T-helper 2 cell treated with Interferon-gamma antibody and Interleukin-4, amounts not matched to agents 5 μg/mL and 100 μg/mL, for 36 hours (primary cell): ENCODE results near the gene CUL2.
A peak's percentile ranks its signal among the peaks of the same experiment; 100 is the strongest.
"Not testable (repeated sequence)": the region's sequence is repeated elsewhere in the genome, so short reads cannot be mapped to it uniquely, and the experiment has no call there.

ENCODE experiments used
- DNase-seq: peaks from one replicate; pipeline ENCODE4 v3.0.0; 2021; ENCODE audit warnings: low spot score
- H3K27ac Mint-ChIP-seq: one replicate; pipeline ENCODE4 v1.8.0; 2021; ENCODE audit warnings: mild to moderate bottlenecking, mixed read lengths
- H3K27me3 Mint-ChIP-seq: one replicate; pipeline ENCODE4 v1.8.0; 2021; ENCODE audit warnings: low read depth, mixed read lengths
- H3K36me3 Mint-ChIP-seq: one replicate; pipeline ENCODE4 v1.8.0; 2021; ENCODE audit warnings: low read depth, mixed read lengths
- H3K4me1 Mint-ChIP-seq: one replicate; pipeline ENCODE4 v1.8.0; 2021; ENCODE audit warnings: low read depth, mixed read lengths
- H3K4me3 Mint-ChIP-seq: one replicate; pipeline ENCODE4 v1.8.0; 2022; ENCODE audit warnings: mild to moderate bottlenecking, moderate library complexity, mixed read lengths
- H3K9me3 Mint-ChIP-seq: one replicate; pipeline ENCODE4 v1.8.0; 2021; ENCODE audit warnings: mixed read lengths

CUL2 gene

DNA sequence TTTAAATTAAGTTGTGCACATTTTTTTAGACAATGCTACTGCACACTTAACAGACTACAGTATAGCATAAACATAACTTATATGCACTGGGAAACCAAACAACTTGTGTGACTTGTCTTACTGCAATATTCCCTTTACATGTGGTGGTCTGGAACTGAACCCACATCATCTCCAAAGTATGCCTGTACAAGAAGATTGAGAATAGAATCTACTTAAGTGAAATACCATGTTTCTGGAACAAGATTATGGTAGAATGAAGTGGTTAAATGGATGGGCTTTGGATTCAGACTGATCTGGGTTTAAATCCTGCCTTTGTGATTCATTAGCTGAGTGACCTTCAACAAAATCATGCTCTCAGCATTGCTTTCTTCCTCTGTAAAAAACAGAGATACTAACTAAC is 30.7 kb downstream of the CUL2 start:
- Mint-ChIP-seq H3K36me3 (peaks cover 31% of the 10 kb centered on the region), H3K4me3 (no peak overlapping the region), H3K27ac (no peak overlapping the region), H3K9me3 (no peaks in the 10 kb centered on the region), H3K4me1 (peaks cover 5% of the 10 kb centered on the region), H3K27me3 (no peaks in the 10 kb centered on the region)
- no peak for DNase-seq

DNA sequence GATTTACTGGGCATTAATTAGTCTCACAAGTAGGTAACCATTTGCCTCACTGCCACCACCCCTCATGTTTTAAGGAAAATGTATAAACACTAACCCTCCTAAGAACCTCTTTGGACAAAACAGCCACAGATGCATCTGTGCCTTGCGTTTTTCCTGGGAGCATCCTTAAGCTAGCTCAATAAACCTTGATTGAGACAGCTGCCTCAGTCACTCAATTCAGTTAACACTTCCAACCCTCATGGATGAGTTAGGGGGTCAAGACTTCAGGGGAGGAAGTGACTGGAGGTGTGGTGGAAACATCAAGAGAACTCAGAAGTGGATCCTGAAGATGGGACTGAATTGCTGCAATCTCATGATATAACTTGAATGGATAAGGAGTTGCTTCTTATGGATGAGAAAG is 31.5 kb downstream of the CUL2 start:
- no peak overlapping the region for H3K4me3 Mint-ChIP-seq
- no peak for DNase-seq
- peaks cover 34% of the 10 kb centered on the region for H3K36me3 Mint-ChIP-seq
- no peaks in the 10 kb centered on the region for H3K27me3 Mint-ChIP-seq
- H3K9me3 Mint-ChIP-seq: no peaks in the 10 kb centered on the region
- H3K27ac Mint-ChIP-seq: no peak overlapping the region
- H3K4me1 Mint-ChIP-seq: peaks cover 5% of the 10 kb centered on the region

DNA sequence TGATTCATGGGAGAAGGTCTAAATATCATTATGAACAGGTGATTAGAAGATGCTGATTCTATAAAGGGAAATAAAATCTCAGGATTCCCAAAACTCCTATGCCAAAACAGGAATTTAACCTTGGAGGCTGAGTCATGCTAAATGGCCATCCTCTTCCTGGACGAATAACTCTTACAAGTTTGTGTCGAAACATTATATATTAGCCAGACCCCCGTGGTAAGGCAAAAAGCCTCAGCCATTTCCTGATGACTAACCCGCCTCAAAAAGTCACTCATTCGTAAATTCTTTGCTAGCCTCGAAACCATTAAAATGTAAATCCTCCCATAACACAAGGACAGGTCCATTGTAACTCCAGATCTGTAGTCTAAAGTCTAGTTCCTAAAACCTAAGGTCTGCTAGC is 32.0 kb downstream of the CUL2 start:
- no peaks in the 10 kb centered on the region for H3K9me3 Mint-ChIP-seq
- H3K27me3 Mint-ChIP-seq: no peaks in the 10 kb centered on the region
- peak overlapping the region; percentile 28 for H3K27ac Mint-ChIP-seq
- peaks cover 36% of the 10 kb centered on the region for H3K36me3 Mint-ChIP-seq
- no peak for DNase-seq
- H3K4me1 Mint-ChIP-seq: peaks cover 5% of the 10 kb centered on the region
- no peak overlapping the region for H3K4me3 Mint-ChIP-seq

DNA sequence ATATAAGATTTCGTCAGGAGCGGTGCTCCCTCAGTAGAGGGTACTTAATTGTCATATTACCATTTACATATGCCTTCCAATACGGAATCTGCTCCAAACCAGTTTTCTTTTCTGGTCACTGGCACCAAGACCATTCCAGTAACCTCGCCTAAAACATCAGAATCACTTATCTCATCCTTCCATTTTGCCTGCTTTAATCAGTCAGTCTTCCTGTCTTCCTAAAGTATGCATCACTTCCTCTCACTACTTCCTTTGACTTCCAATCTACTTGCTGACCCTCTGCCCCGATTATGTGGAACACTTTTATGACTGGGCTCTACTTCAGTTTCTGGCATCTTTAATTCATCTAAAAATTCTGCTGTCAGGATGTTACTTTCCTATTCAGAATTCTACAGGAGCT is 33.5 kb downstream of the CUL2 start:
- Mint-ChIP-seq H3K36me3 (peaks cover 36% of the 10 kb centered on the region), H3K27ac (peak overlapping the region; percentile 40), H3K27me3 (no peaks in the 10 kb centered on the region)

DNA sequence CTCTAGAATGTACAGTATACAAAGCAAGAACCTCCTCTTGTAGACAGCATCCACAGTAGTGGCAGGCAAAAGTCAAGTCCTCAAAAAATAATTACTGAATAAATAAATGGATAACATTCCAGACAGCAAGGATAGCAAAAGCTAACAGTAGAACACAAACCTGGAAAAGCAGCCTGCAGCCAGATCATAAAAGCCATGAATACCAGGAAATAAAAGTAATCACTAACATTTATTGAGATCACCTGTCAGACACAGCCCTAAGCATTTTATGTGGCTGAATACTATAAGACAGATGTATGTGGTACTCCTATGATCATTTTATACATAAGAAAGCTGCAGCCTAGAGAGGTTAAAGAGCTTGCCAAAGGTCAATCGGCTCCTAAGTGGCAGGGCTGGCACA is 34.0 kb downstream of the CUL2 start:
- no peaks in the 10 kb centered on the region for H3K9me3 Mint-ChIP-seq
- no peak overlapping the region for H3K4me3 Mint-ChIP-seq
- no peak for DNase-seq
- no peaks in the 10 kb centered on the region for H3K27me3 Mint-ChIP-seq
- no peak overlapping the region for H3K27ac Mint-ChIP-seq
- peaks cover 5% of the 10 kb centered on the region for H3K4me1 Mint-ChIP-seq
- H3K36me3 Mint-ChIP-seq: peaks cover 33% of the 10 kb centered on the region

More for the DNA sequence above, 33.5 kb downstream of the CUL2 start:
- no peaks in the 10 kb centered on the region for H3K9me3 Mint-ChIP-seq
- no peak overlapping the region for H3K4me3 Mint-ChIP-seq
- H3K4me1 Mint-ChIP-seq: peaks cover 5% of the 10 kb centered on the region
- no peak for DNase-seq

DNA sequence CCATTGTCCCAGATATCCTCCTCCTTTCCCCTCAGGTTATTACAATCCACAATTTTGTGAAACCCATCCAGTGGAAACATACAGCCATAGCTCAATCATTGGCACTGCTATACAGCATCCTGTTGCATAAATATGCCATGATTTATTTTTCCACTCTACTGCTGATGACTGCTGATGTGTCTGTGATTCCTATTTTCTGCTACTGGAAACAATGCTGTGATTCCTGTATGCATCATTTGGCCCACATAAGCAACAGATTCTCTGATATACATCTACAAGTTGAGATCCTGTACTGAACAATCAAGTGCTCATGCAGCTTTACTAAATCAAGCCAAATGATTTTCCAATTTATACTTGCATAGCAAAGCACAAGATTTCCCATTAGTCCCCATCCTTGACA is 39.6 kb downstream of the CUL2 start:
- DNase-seq: no peak
- no peaks in the 10 kb centered on the region for H3K9me3 Mint-ChIP-seq
- no peaks in the 10 kb centered on the region for H3K27me3 Mint-ChIP-seq
- H3K36me3 Mint-ChIP-seq: peaks cover 38% of the 10 kb centered on the region
- H3K27ac Mint-ChIP-seq: no peak overlapping the region
- no peak overlapping the region for H3K4me3 Mint-ChIP-seq
- peaks cover 4% of the 10 kb centered on the region for H3K4me1 Mint-ChIP-seq

DNA sequence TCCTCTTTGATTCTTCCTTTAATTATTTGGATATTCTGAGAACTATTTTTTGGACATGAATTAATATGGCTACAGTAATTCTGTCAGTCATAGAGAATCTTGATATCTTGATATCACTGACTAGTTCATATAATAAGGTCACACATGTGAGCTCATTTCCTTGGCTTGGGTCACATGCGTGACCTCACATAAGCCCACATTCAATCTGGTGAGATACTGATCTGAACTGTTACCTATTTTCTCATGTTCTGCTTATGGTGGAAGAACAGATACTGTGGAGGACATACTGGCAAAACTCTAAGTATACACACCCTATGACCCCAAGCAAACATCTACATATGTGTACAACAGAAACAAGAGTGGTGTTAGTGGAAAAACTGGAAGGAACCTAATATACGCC is 44.1 kb downstream of the CUL2 start:
- Mint-ChIP-seq H3K4me1 (peaks cover 4% of the 10 kb centered on the region), H3K36me3 (peaks cover 39% of the 10 kb centered on the region), H3K27me3 (no peaks in the 10 kb centered on the region), H3K27ac (peak overlapping the region; percentile 16), H3K4me3 (no peak overlapping the region), H3K9me3 (no peaks in the 10 kb centered on the region)
- DNase-seq: no peak

DNA sequence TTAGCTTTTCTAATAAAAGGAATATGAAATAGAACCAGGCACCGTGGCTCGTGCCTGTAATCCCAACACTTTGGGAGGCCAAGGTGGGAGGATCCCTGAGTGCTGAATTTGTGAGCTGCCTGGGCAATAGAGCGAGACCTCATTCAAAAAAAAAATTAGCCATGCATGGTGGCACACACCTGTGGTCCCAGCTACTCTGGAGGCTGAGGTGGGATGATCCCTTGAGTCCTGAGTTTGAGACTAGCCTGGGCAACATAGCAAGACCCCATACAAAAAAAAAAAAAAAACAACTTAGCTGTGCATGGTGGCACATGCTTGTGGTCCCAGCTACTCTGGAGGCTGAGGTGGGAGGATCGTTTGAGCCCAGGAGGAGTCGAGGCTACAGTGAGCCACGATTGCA is 44.9 kb downstream of the CUL2 start:
- not testable (repeated sequence) for H3K27ac Mint-ChIP-seq, H3K27me3 Mint-ChIP-seq, H3K4me3 Mint-ChIP-seq, H3K4me1 Mint-ChIP-seq, DNase-seq, H3K9me3 Mint-ChIP-seq
- peaks cover 37% of the 10 kb centered on the region for H3K36me3 Mint-ChIP-seq

DNA sequence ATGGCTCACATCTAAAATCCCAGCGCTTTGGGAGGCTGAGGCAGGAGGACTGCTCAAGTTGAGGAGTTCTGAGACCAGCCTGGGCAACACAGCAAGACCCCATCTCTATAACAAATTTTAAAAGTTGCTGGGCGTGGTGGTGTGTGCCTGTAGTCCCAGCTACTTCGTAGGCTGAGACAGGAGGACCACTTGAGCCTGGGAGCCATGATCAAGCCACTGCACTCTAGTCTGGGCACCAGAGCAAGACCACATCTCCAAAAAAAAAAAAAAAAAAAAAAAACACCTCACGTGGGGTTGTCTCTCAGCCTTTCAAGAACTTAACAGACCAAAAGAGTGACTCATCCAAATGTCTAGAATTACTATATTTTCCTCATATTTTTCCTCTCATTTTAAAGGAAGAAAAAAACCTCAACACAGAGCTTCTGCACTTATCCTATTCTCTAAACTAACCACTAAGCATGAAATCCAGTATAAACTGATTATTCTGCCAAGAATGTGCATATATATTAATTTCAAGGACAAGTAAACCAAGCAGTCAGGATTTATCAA is 46.3 kb downstream of the CUL2 start:
- Mint-ChIP-seq H3K27ac (no peak overlapping the region), H3K4me3 (no peak overlapping the region), H3K36me3 (peaks cover 36% of the 10 kb centered on the region), H3K4me1 (peaks cover 4% of the 10 kb centered on the region), H3K27me3 (no peaks in the 10 kb centered on the region), H3K9me3 (no peaks in the 10 kb centered on the region)
- DNase-seq: no peak

DNA sequence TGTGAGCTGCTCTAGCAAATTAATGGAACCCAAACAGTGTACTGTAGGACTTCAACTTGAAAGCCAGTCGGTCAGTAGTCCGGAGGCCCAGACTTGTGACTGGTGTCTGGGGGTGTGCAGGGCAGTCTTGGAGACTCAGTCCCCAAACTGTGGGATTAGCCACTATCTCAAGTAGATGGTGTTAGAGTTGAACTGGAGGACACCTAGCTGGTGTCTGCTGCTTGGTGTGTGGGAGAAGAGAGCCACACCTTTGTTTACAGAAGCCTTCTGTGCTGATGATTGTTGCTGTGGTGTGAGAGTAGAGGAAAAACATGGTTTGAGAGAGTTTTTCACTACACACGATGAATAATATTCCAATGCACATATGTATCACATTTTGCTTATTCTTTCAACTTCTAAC is 47.4 kb downstream of the CUL2 start:
- peaks cover 37% of the 10 kb centered on the region for H3K36me3 Mint-ChIP-seq
- DNase-seq: no peak
- no peak overlapping the region for H3K4me3 Mint-ChIP-seq
- H3K27me3 Mint-ChIP-seq: no peaks in the 10 kb centered on the region
- peaks cover 4% of the 10 kb centered on the region for H3K4me1 Mint-ChIP-seq
- no peaks in the 10 kb centered on the region for H3K9me3 Mint-ChIP-seq
- no peak overlapping the region for H3K27ac Mint-ChIP-seq

DNA sequence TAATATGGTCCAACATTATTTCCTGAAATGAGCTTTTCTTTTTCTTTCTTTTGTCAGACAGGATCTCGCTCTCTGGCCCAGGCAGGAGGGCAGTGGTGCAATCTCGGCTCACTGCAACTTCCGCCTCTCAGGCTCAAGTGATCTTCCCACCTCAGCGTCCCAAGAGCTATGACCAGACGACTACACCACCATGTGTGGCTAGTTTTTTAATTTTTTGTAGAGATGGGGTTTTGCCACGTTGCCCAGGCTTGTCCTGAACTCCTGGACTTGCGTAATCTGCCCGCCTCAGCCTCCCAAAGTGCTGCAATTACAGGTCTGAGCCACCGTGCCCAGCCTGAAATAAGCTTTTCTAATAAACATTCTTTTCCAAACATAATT is 48.6 kb downstream of the CUL2 start:
- H3K27ac Mint-ChIP-seq: no peak overlapping the region
- H3K4me1 Mint-ChIP-seq: peaks cover 4% of the 10 kb centered on the region
- no peak for DNase-seq
- H3K4me3 Mint-ChIP-seq: no peak overlapping the region
- H3K27me3 Mint-ChIP-seq: no peaks in the 10 kb centered on the region
- H3K36me3 Mint-ChIP-seq: peaks cover 37% of the 10 kb centered on the region
- no peaks in the 10 kb centered on the region for H3K9me3 Mint-ChIP-seq

DNA sequence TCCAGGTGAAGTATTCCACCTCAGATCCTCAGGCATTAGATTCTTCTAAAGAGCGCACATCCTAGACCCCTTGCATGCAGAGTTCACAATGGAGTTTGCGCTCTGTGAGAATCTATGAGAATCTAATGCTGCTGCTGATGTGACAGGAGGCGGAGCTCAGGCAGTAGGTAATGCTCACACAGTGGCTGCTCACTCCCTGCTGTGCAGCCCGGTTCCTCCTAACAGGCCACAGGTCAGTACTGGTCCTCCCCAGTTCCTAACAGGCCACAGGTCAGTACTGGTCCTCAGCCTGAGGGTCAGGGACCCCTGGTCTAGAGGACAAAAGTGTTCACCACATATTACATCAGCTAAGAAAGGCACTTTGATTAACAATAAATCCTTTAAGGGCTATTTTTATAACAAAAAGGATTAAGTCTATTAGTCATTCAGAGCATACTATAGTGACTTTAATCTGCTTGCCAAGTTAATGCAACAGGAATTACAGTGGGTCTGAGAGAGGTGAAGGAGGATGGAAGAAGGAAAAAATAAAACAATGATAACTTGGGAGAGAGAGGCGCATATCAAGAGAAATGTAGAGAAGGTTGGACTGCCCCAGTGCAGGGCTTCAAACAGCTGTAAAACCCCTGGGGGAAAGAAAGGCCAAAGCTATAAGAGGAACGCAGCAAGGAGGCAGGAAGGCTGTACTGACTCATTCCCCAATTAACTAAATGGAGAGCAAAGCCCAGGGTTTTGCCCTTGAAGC is 49.2 kb downstream of the CUL2 start:
- H3K9me3 Mint-ChIP-seq: no peaks in the 10 kb centered on the region
- peaks cover 4% of the 10 kb centered on the region for H3K4me1 Mint-ChIP-seq
- H3K27me3 Mint-ChIP-seq: no peaks in the 10 kb centered on the region
- peaks cover 39% of the 10 kb centered on the region for H3K36me3 Mint-ChIP-seq
- H3K27ac Mint-ChIP-seq: no peak overlapping the region
- no peak overlapping the region for H3K4me3 Mint-ChIP-seq
- DNase-seq: no peak

DNA sequence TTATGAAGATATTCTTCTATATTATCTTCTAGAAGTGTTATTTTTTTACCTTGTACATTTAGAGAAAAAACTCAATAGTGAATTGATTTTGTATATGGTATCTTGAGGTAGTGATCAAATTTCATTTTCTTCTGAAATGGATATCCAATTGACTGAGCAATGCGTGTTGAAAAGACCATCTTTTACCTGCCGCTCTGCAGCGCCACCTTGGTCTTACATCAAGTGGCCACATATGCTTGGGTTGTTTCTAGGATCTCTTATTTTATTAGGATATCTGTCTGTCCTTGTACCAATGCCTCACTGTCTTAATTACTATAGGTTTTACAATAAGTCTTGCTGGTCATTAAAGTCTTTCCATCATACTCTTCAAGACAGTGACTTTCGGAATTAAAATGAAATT is 53.0 kb downstream of the CUL2 start:
- H3K4me3 Mint-ChIP-seq: no peak overlapping the region
- H3K4me1 Mint-ChIP-seq: peaks cover 9% of the 10 kb centered on the region
- no peaks in the 10 kb centered on the region for H3K27me3 Mint-ChIP-seq
- H3K27ac Mint-ChIP-seq: no peak overlapping the region
- no peak for DNase-seq
- no peaks in the 10 kb centered on the region for H3K9me3 Mint-ChIP-seq
- H3K36me3 Mint-ChIP-seq: peaks cover 38% of the 10 kb centered on the region

DNA sequence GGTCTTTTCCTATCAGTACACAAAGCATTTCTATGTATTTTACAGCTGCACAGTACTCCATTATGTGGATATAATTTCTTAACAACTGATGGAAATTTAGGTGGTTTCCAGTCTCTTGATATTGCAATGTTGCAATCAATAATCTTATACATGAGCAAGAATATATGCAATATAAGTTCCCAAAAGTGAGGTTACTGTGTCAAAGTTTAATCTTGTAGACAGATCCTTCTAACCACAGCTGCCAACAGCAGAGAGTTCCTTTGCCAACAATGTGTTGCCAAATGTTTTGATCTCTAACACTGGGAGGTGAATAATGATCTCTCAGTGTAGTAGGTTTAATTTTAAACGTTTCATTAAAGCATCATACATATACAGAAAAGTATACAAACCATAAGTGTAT is 54.5 kb downstream of the CUL2 start:
- no peak overlapping the region for H3K4me3 Mint-ChIP-seq
- peaks cover 37% of the 10 kb centered on the region for H3K36me3 Mint-ChIP-seq

DNA sequence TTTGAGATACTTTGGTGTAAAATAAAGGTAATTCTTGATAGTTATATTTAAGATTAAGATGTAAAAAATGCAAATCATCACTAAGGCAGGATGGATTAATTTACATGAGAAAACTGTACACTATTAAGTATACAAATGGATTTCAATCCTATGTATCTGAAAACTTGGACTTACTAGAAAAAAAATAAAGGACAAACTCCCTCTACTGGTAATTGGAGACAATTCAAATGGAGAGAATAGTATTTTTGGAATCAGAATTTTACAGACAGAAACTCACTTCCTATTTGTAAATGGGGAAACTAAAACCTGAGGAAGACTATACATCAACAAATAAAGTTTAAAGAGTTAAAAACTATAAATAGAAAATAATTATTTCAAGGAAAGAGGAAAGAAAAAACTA is 62.6 kb downstream of the CUL2 start:
- Mint-ChIP-seq H3K4me3 (no peak overlapping the region), H3K27me3 (no peaks in the 10 kb centered on the region), H3K4me1 (no peaks in the 10 kb centered on the region), H3K27ac (no peak overlapping the region), H3K9me3 (no peaks in the 10 kb centered on the region), H3K36me3 (peaks cover 34% of the 10 kb centered on the region)
- no peak for DNase-seq

More for the DNA sequence above, 54.5 kb downstream of the CUL2 start:
- Mint-ChIP-seq H3K27ac (no peak overlapping the region), H3K4me1 (peaks cover 9% of the 10 kb centered on the region), H3K27me3 (no peaks in the 10 kb centered on the region), H3K9me3 (no peaks in the 10 kb centered on the region)
- no peak for DNase-seq
